DMS153 treated with DMSO at 0.1 percent for 48 hours (cell line): ENCODE data around the gene PGGHG.
"Not testable (repeated sequence)": the region's sequence is repeated elsewhere in the genome, so short reads cannot be mapped to it uniquely, and the experiment has no call there.

Source experiments
- DNase-seq: peaks from one replicate; lab custom pipeline; 2025; ENCODE audit not compliant: unreplicated experiment; lab: John Stamatoyannopoulos, UW

Gene PGGHG

GRCh38 chr11:285021-285893 lies 3.7 kb upstream of the PGGHG start:
- no peak for DNase-seq

- DNase-seq: no peak
Observed at GRCh38 chr11:285894-286220, 3.1 kb upstream of the PGGHG start.

GRCh38 chr11:286977-287820 lies 1.7 kb upstream of the PGGHG start:
- not testable (repeated sequence) for DNase-seq

GRCh38 chr11:287821-288477 lies 977 bp upstream of the PGGHG start:
- DNase-seq: no peak

GRCh38 chr11:289398-289711 lies 429 bp downstream of the PGGHG start:
- DNase-seq: no peak

GRCh38 chr11:289712-290620 lies 1.0 kb downstream of the PGGHG start:
- DNase-seq: no peak

- DNase-seq: no peak
Observed at GRCh38 chr11:290621-291231, 1.8 kb downstream of the PGGHG start.

GRCh38 chr11:291281-292210 lies 2.6 kb downstream of the PGGHG start:
- no peak for DNase-seq

- DNase-seq: no peak
Observed at GRCh38 chr11:292211-293121, 3.5 kb downstream of the PGGHG start.

GRCh38 chr11:293271-293851 lies 4.4 kb downstream of the PGGHG start:
- no peak for DNase-seq

- no peak for DNase-seq
Observed at GRCh38 chr11:293852-294661, 5.1 kb downstream of the PGGHG start.

- DNase-seq: no peak
Observed at GRCh38 chr11:294780-295179, 5.9 kb downstream of the PGGHG start.

GRCh38 chr11:295351-296170 lies 6.6 kb downstream of the PGGHG start:
- no peak for DNase-seq

GRCh38 chr11:296171-297050 lies 7.5 kb downstream of the PGGHG start:
- DNase-seq: no peak

GRCh38 chr11:297051-297585 lies 8.2 kb downstream of the PGGHG start:
- DNase-seq: no peak
